Retinal pigment epithelial cell (primary cell): ENCODE data around the gene RASSF6.

Source experiments
- DNase-seq: peaks from one replicate; pipeline ENCODE4 v3.0.0-alpha.2; 2010; ENCODE audit warnings: low read depth
- H3K4me3 ChIP-seq: 2 replicates; pipeline ENCODE4 v1.5.1; 2011; ENCODE audit warnings: mild to moderate bottlenecking, low read length, control low read depth, moderate library complexity
- TF ChIP-seq, protein P1 (sequence below): conservative IDR thresholded peaks from 2 replicates; pipeline ENCODE4 v1.5.1; 2011; ENCODE audit warnings: low read depth, low read length, control low read depth, inconsistent platforms

RASSF6 gene

DNA sequence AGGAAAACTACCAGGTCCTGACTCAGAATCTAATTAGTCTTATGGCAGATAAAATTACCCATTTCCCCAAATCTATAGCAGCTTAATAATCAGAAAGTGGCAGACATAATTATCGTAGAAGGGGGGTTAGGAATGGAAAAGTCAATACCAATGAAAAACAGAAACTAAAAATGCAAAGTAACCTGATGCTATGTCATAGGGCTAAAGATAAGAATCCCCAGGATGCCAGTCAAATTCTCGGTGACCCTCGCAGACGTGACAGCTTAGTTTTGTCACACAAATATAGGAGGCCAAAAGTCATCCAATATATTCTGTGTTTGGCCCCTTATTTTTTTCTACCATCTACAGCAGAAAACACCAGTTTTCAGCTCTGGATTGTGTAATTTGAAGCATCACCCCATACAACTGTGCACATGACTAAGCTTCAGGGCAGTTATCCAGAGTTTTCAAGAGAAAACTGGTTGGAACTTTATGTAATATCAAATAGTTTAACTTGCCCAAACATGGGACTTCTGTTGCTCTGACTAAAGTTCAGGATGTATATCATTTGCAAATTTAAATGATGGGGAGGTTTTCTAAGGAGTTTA lies 30.9 kb downstream of the RASSF6 start:
- H3K4me3 ChIP-seq: no peak overlapping the region
- TF ChIP-seq, protein P1, sequence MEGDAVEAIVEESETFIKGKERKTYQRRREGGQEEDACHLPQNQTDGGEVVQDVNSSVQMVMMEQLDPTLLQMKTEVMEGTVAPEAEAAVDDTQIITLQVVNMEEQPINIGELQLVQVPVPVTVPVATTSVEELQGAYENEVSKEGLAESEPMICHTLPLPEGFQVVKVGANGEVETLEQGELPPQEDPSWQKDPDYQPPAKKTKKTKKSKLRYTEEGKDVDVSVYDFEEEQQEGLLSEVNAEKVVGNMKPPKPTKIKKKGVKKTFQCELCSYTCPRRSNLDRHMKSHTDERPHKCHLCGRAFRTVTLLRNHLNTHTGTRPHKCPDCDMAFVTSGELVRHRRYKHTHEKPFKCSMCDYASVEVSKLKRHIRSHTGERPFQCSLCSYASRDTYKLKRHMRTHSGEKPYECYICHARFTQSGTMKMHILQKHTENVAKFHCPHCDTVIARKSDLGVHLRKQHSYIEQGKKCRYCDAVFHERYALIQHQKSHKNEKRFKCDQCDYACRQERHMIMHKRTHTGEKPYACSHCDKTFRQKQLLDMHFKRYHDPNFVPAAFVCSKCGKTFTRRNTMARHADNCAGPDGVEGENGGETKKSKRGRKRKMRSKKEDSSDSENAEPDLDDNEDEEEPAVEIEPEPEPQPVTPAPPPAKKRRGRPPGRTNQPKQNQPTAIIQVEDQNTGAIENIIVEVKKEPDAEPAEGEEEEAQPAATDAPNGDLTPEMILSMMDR: no peak
- no peak for DNase-seq

DNA sequence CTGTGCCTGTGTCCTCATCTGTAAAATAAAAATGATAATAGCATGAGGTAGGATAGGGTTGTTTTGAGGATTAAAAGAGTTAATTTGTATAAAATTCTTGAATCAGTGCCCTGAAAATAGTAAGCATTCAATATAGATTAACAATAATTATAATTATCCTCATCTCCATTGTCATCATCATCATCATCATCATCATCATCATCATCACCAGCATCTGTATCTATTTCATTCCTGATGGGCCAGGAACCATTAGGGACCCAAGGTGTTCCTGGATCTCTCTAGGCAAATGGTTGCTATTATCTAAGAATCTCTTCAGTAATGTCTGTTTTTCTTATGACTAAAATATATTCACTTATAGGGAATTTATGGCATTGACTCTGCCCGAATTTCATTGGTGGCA lies 31.6 kb downstream of the RASSF6 start:
- H3K4me3 ChIP-seq: no peak overlapping the region
- no peak for DNase-seq
- TF ChIP-seq, protein P1: no peak

GRCh38 chr4:73586666-73587065 lies 33.6 kb downstream of the RASSF6 start:
- H3K4me3 ChIP-seq: no peak overlapping the region
- no peak for DNase-seq
- TF ChIP-seq, protein P1: no peak

- no peak overlapping the region for H3K4me3 ChIP-seq
- TF ChIP-seq, protein P1: no peak
- DNase-seq: no peak
Observed at GRCh38 chr4:73586040-73586439, 34.2 kb downstream of the RASSF6 start.

- DNase-seq: no peak
- TF ChIP-seq, protein P1: no peak
Observed at GRCh38 chr4:73585345-73585744, 34.9 kb downstream of the RASSF6 start.

GRCh38 chr4:73583666-73584065 lies 36.6 kb downstream of the RASSF6 start:
- DNase-seq: no peak
- H3K4me3 ChIP-seq: no peak overlapping the region
- TF ChIP-seq, protein P1: no peak

More at GRCh38 chr4:73585345-73585744, 34.9 kb downstream of the RASSF6 start:
- H3K4me3 ChIP-seq: no peak overlapping the region

DNA sequence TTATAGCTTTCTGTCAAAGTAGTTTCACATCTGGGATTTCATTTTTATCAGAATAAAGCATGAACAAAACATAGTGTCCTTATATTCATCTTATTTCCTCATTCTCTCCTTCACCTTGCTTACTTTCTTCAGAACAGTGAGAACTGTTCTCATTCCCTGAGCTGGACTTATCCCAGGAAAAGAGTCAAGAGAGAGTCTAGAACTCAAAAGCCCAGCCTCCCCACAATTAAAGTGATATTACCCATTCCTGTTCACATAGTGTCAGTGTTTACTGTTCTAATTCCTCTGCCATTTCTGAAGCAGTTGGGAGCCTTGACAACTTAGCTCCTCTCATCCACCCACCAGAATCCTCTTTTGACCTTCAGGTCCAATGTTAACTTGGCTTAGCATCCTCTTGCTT lies 42.9 kb downstream of the RASSF6 start:
- TF ChIP-seq, protein P1: no peak
- no peak overlapping the region for H3K4me3 ChIP-seq
- DNase-seq: no peak
